GM18526 (cell line): Measurements from ENCODE around the gene RFX4.

Experiments used
- POLR2A ChIP-seq: IDR thresholded peaks from 3 replicates; pipeline ENCODE4 v1.6.1; 2011; ENCODE audit not compliant: insufficient read length; ENCODE audit errors: extremely low read depth

The RFX4 gene

GRCh38 chr12:106657488-106657887, 74.7 kb downstream of the RFX4 start:
- TF ChIP-seq POLR2A = no peak

GRCh38 chr12:106663385-106663784, 80.6 kb downstream of the RFX4 start:
- no peak for TF ChIP-seq POLR2A

DNA sequence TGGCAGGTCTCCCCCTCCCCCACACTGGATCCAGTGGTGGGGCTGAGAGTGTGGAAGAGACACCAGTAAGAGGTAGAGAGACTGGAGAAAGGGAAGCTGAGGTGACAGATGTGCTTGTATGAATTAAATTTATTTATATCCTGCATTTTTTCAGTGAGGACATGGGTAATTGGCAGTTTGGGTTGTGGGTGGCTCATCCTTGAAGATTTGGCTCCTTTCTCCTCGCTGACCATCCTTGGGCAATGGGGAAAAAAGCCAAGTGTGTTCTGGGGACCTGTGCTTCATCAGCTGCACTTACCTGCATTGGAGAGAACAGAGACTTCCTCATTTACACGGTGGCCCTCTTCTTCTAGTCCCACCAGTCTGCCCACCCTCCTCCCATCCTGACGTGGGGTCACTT, 86.4 kb downstream of the RFX4 start:
- TF ChIP-seq POLR2A = no peak

DNA sequence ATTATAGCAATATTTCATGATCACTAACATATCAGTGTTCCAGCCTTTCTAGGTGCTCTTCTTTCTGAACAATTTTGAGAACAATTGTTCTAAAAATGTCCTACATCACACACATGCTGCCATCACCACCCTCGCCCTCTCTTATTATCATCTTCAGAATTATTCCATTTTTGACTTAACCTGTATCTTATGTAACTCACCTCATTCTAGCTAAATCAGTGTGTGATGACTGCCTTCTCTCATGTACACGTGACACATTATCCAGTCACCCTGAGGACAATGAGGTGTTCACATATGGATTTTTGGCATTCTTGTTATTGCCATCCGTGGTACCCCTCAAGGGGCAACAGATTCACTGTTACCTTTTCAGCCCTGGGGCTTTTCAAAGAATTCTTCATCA, 87.3 kb downstream of the RFX4 start:
- no peak for TF ChIP-seq POLR2A

- TF ChIP-seq POLR2A = no peak
Measured at GRCh38 chr12:106671840-106672239, 89.0 kb downstream of the RFX4 start.

GRCh38 chr12:106672314-106673025, 89.7 kb downstream of the RFX4 start:
- TF ChIP-seq POLR2A = no peak

DNA sequence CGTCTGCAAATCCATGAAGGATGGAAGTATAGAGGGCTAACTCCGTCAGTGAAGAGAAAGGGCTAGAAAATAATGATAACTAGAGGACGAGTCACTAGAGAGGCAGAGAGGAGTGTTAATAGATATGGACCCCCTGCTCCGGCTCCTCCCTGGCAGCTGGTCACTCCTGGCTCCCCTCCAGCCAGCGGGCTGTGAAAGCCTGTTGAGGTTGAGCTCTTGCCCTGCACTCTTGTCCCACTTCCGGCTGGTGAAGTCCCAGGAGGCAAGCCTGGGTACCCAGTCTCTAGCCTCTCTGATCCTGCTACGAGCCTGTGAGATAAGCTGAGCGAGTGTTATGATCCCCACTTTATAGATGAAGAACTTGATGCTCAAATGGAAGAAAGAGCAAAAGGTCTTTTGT, 90.3 kb downstream of the RFX4 start:
- TF ChIP-seq POLR2A = no peak

DNA sequence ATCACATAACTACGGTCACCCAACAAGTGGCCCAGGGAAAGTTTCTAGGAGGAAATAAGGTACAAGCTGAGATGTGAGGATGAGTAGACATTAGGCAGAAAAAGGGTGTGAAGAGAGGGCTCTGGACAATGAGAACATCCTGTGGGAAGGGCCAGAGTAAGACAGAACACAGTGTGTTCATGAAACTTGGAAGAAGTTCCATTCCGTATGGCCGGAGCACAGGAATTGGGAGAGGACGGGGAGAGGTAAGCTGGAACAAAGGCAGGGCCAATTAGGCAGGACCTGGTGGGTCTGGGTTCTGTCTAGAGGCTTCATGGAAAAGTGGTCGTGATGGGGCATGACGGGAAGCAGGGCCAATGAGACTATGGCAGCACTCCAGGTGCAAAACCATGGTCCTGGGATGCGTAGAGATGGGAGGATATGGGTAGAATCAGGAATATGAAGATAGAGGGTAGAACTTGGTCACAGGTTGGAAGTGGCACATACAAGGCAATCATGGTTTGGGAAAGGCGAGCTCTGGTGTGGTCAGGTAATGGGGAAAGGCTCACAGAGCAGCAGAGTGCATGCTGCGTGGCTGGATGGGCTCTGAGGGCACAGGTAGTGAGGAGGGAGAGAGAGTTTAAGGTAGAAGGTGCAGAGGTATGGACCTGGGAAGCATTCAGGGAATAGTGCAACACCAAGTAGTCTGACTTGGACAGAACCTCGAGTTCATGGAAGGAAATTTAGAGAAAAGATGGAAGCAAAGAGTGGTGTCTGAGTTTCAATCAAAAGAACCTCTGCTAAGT, 93.0 kb downstream of the RFX4 start:
- TF ChIP-seq POLR2A = no peak

DNA sequence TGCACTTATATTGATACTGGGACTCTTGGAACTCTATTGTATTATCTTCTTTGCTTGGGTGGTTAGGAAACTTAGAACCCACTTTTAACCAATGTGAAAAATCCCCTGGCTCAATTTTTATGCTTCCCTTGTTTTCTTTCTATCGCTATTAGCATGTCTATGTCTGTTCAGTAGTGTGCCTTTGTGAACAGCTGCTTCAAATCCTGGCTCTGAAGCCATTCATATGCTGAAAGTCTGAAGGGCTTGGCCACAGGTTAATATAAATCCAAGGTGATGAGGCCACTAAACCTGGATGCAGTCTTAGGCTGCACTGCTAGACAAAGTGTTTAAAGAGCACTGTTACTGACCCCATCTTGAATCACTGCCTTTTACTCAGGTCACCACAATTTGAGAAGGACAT, 96.8 kb downstream of the RFX4 start:
- TF ChIP-seq POLR2A = no peak

DNA sequence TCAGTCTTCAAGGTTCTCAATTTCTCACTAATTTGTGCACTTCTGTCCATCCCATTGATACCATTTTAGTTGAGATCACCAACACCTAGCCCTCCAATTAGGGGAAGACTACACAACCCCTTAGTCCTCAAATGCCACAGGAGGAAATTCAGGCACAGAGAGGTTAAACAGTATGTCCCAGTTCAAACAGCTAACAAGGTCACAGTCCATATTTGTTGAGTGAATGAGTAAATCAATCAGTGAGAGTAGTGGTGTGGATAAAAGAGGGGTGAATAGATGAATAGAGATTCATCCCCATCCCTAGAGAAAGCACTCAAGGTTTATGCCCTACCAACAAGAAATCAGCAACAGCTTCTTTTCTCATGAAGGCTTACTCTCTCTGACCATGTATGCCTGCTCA, 97.5 kb downstream of the RFX4 start:
- no peak for TF ChIP-seq POLR2A

DNA sequence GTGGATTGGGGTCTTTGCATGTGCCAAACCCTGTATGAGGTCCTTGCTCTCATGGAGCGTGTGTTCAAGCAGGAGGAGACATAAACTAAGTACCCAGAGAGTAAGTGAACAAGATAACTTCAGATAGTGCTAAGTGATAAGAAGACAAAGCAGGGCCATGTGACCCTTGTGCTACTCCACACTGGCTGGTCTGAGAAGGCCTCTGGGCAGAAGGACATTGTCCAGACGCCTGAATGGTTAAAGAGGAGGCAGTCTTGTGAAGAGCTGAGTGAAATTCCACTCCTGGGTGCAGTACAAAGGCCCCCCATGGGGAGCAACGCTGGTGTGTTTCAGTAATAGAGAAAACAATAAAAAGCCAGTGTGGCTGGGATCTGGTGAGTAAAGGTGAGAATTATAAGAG, 98.4 kb downstream of the RFX4 start:
- no peak for TF ChIP-seq POLR2A

DNA sequence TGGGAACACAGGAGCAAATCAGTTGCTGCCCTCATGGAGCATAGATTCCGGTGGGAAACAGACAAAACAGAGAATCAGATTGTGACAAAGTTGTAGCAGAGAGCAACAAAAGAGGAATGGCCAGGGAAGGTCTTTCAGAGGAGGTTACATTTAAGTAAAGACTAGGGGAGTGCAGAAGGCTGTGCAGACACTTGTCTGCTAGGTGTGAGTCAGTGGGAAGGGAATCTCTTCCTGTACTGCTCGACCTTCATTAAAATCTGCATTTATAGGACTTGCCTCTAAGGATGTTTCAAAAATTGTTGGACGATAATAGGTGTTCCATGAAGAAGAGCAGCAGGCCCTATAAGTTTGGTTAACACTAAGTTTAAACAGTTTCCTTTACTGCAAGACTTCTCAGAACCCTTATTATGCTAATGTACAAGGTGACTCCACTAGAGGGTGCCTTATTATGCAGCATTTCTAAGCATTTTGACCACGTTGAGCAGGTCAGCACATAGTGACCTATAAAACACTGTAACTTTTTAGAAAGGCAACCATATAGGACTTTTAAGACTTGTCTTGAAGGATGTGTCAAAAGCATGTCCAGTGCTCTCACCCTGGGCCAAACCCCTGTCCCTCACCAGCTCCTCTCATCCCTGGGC, 99.9 kb downstream of the RFX4 start:
- no peak for TF ChIP-seq POLR2A

DNA sequence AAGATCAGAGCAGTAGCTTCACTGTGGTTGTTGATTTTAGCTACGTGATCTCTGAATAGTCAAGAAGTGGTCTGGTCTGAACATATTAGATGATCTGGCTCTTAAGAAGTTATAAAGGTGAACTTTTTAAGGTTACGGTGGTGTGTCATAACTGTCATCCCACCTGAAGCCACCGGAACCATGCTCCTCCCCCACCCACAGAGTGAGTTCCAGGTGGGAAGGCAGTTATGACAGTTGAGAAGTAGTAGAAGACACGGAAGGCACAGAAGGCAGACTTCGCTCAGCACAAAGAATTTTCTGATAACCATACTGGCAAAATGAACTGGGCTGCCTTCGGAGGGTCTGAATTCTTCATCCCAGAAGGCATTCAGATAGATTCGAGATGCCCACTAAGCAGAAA, 101.7 kb downstream of the RFX4 start:
- TF ChIP-seq POLR2A = no peak

GRCh38 chr12:106685381-106685780, 102.6 kb downstream of the RFX4 start:
- TF ChIP-seq POLR2A = no peak

DNA sequence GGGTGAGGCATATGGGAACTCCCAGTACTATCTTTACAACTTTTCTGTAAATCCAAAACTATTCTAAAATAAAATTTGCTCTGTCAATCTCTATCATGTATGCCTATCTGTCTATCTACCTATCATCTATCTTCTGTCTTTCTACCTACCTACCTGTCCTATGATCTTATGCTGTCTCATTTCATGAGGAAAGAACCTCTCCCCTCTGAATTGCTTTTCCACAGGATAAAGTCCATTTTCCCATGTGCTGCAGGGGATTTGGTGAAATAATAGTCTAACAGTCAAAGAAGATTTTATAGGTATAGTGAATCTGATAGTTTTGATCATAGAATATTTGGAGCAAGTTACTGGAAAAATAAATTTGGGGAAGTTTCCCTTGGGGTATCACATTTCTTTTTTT, 104.9 kb downstream of the RFX4 start:
- TF ChIP-seq POLR2A = no peak
